ENCODE measurements around the gene HNRNPUL2. TPM values are rescaled to one million over a fixed set of nuclear protein-coding genes. Genes with fewer than 3 reads are reported as not detected.

HNRNPUL2 gene
- total RNA-seq, 1 donor from 2014 or later = 45.6 TPM

- Mint-ChIP-seq H3K36me3 (ENCODE audit: low read depth) (peaks cover 14% of the 10 kb centered on the region), H3K4me3 (ENCODE audit: unreplicated experiment) (peak overlapping the region; percentile 87), H3K27ac (ENCODE audit: unreplicated experiment) (peak overlapping the region; percentile 99), H3K9me3 (ENCODE audit: low read depth) (no peaks in the 10 kb centered on the region), H3K27me3 (ENCODE audit: low read depth) (no peaks in the 10 kb centered on the region), H3K4me1 (ENCODE audit: low read depth) (peaks cover 42% of the 10 kb centered on the region)
- peak; percentile 42 for TF ChIP-seq CTCF (IDR thresholded peaks at IDR 0.05)
- peak; percentile 98 for DNase-seq (ENCODE audit: low spot score)
These were observed 17.8 kb downstream of the HNRNPUL2 start for GRCh38 chr11:62709247-62710000.

- no peak for TF ChIP-seq CTCF (IDR thresholded peaks at IDR 0.05)
- Mint-ChIP-seq H3K27me3 (ENCODE audit: low read depth) (no peaks in the 10 kb centered on the region), H3K27ac (ENCODE audit: unreplicated experiment) (peak overlapping the region; percentile 99), H3K4me1 (ENCODE audit: low read depth) (peaks cover 38% of the 10 kb centered on the region), H3K36me3 (ENCODE audit: low read depth) (peaks cover 12% of the 10 kb centered on the region), H3K4me3 (ENCODE audit: unreplicated experiment) (peak overlapping the region; percentile 87), H3K9me3 (ENCODE audit: low read depth) (no peaks in the 10 kb centered on the region)
- DNase-seq (ENCODE audit: low spot score) = no peak
These were observed 18.5 kb downstream of the HNRNPUL2 start for GRCh38 chr11:62708793-62709192.

- Mint-ChIP-seq H3K4me1 (ENCODE audit: low read depth) (peaks cover 38% of the 10 kb centered on the region), H3K27ac (ENCODE audit: unreplicated experiment) (no peak overlapping the region), H3K36me3 (ENCODE audit: low read depth) (peaks cover 11% of the 10 kb centered on the region), H3K27me3 (ENCODE audit: low read depth) (no peaks in the 10 kb centered on the region), H3K4me3 (ENCODE audit: unreplicated experiment) (peak overlapping the region; percentile 87), H3K9me3 (ENCODE audit: low read depth) (no peaks in the 10 kb centered on the region)
- no peak for TF ChIP-seq CTCF (IDR thresholded peaks at IDR 0.05)
- no peak for DNase-seq (ENCODE audit: low spot score)
These were observed 18.9 kb downstream of the HNRNPUL2 start for GRCh38 chr11:62708392-62708791.

- Mint-ChIP-seq H3K4me3 (ENCODE audit: unreplicated experiment) (peak within 1 kb of the TSS; percentile 92), H3K36me3 (ENCODE audit: low read depth) (peaks cover 10% of the 10 kb centered on the region), H3K27me3 (ENCODE audit: low read depth) (no peaks in the 10 kb centered on the region), H3K9me3 (ENCODE audit: low read depth) (no peaks in the 10 kb centered on the region), H3K4me1 (ENCODE audit: low read depth) (peaks cover 38% of the 10 kb centered on the region), H3K27ac (ENCODE audit: unreplicated experiment) (peak within 1 kb of the TSS; percentile 84)
- DNase-seq (ENCODE audit: low spot score) = peak; percentile 69
- TF ChIP-seq CTCF (IDR thresholded peaks at IDR 0.05) = no peak
These were observed 19.9 kb downstream of the HNRNPUL2 start, which contains the start of the genes BSCL2 and GNG3 for GRCh38 chr11:62707277-62707861. Gene BSCL2, minus strand, starts transcription at chr11:62707424. Its CDS starts 229 bp downstream, at chr11:62707195. Gene GNG3, plus strand, starts transcription at chr11:62707676. Its CDS starts 620 bp downstream, at chr11:62708296.

GRCh38 chr11:62706850-62707247 is 20.4 kb downstream of the HNRNPUL2 start:
- Mint-ChIP-seq H3K27ac (ENCODE audit: unreplicated experiment) (peak overlapping the region; percentile 84), H3K27me3 (ENCODE audit: low read depth) (no peaks in the 10 kb centered on the region), H3K4me1 (ENCODE audit: low read depth) (peaks cover 38% of the 10 kb centered on the region), H3K4me3 (ENCODE audit: unreplicated experiment) (peak overlapping the region; percentile 92), H3K9me3 (ENCODE audit: low read depth) (no peaks in the 10 kb centered on the region), H3K36me3 (ENCODE audit: low read depth) (peaks cover 8% of the 10 kb centered on the region)
- TF ChIP-seq CTCF (IDR thresholded peaks at IDR 0.05) = no peak
- no peak for DNase-seq (ENCODE audit: low spot score)

Data from chondrocyte (in vitro differentiated cells).